CD4-positive, alpha-beta T cell treated with Interleukin-6 for 4 hours (primary cell): Measurements from ENCODE around the gene BLTP2.

Source experiments
- DNase-seq: peaks from one replicate; pipeline ENCODE4 v3.0.0-alpha.2; 2020; ENCODE audit warnings: mixed read lengths

The BLTP2 gene

DNA sequence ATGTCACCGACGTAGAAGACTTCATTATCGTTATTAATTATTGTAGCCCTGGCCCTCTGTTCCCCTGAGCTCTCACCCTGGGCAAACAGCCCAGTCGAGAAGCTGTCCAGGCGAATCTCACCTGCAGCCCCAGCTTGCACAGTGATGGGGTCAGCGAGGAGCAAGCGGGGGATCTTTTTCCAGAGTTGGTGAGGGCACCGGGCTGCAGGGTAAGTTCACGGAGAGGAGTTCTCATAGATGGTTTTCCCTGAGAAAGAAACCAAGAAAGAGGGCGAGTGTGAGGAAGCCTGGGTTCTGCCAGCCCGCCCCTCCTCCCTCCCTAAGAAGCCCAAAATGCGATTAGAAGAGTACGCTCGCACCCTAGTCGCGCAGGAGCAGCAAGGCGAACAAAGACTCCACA lies 46.6 kb downstream of the BLTP2 start:
- DNase-seq, result no peak

DNA sequence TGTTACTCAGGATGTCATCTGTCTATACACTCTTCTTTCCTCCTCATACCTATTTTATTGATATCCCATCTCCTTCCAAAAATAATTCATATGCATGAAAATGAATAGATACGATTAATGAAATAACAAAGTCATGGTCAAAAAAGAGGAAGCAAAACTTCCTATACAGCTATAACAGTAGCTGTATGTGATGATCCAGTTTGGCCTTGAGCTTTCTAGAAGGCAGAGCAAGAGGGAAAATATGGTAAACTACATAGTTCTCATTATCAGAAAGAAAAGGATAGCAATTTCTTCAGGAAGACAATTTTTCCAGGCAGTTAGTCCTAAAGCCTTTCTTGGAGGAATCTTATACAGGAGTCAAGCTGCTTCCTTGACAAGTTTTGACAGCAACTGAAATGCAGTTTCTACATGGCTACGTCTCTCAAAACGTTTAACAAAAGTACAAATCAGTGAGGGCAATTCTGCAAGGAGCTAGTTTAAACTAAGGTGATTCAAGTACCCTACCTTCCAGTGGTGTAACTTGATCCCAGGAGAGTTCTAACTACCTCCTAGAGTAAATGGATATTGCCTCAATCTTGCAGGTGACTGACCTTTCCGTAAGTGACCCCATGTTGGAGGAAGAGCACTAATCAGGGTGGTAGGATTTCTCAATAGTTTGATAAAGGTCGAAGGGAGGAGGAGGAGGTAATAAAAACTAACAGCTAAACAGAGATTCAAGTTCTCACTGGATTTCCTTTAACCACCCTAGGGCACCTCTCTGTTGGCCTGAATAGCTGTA lies 47.2 kb downstream of the BLTP2 start:
- no peak for DNase-seq
